Mesendoderm (in vitro differentiated cells): Measurements from ENCODE around the gene MRPL34.

Experiments used
- DNase-seq: peaks from one replicate; pipeline ENCODE4 v3.0.0; 2013
- H2AK5ac ChIP-seq: 2 replicates; pipeline ENCODE4 v1.6.1; 2013; ENCODE audit warnings: low read length, inconsistent platforms
- H2BK120ac ChIP-seq: 2 replicates; pipeline ENCODE4 v1.6.1; 2013; ENCODE audit warnings: low read depth, mild to moderate bottlenecking, low read length, moderate library complexity, mixed read lengths
- H2BK15ac ChIP-seq: replicated peaks from 2 replicates; pipeline ENCODE4 v1.6.1; 2013; ENCODE audit warnings: low read depth, mild to moderate bottlenecking, moderate library complexity
- H2BK5ac ChIP-seq: 2 replicates; pipeline ENCODE4 v1.6.1; 2013; ENCODE audit warnings: low read length, inconsistent platforms
- H3K18ac ChIP-seq: 2 replicates; pipeline ENCODE4 v1.6.1; 2013; ENCODE audit warnings: mild to moderate bottlenecking, low read length, mixed read lengths
- H3K23ac ChIP-seq: one replicate; pipeline ENCODE4 v1.6.1; 2013; ENCODE audit warnings: low read length
- H3K27ac ChIP-seq: 2 replicates; pipeline ENCODE4 v1.5.1; 2013; ENCODE audit warnings: low read depth, mild to moderate bottlenecking, inconsistent platforms, low read length, moderate library complexity
- H3K27me3 ChIP-seq: 2 replicates; pipeline ENCODE4 v1.6.1; 2013; ENCODE audit warnings: low read length, control low read depth, mild to moderate bottlenecking, inconsistent platforms; ENCODE audit not compliant: insufficient read depth, poor library complexity
- H3K36me3 ChIP-seq: 2 replicates; pipeline ENCODE4 v1.6.1; 2013; ENCODE audit warnings: low read length, inconsistent platforms; ENCODE audit not compliant: control insufficient read depth, insufficient read depth
- H3K4ac ChIP-seq: one replicate; pipeline ENCODE4 v1.6.1; 2013; ENCODE audit warnings: low read depth, mild to moderate bottlenecking, low read length, moderate library complexity
- H3K4me1 ChIP-seq: 2 replicates; pipeline ENCODE4 v1.6.1; 2013; ENCODE audit warnings: low read depth, low read length, inconsistent platforms; ENCODE audit not compliant: control insufficient read depth
- H3K4me2 ChIP-seq: 2 replicates; pipeline ENCODE4 v1.6.1; 2013; ENCODE audit warnings: low read length
- H3K4me3 ChIP-seq: 2 replicates; pipeline ENCODE4 v1.5.1; 2013; ENCODE audit warnings: mild to moderate bottlenecking, low read length
- H3K56ac ChIP-seq: one replicate; pipeline ENCODE4 v1.6.1; 2013; ENCODE audit warnings: low read length
- H3K79me1 ChIP-seq: 2 replicates; pipeline ENCODE4 v1.6.1; 2013; ENCODE audit warnings: low read length, inconsistent platforms
- H3K79me2 ChIP-seq: 2 replicates; pipeline ENCODE4 v1.6.1; 2013; ENCODE audit warnings: mild to moderate bottlenecking, low read length; ENCODE audit not compliant: control insufficient read depth, insufficient read depth
- H3K9ac ChIP-seq: 2 replicates; pipeline ENCODE4 v1.6.1; 2013; ENCODE audit warnings: low read length, inconsistent platforms
- H4K5ac ChIP-seq: one replicate; pipeline ENCODE4 v1.6.1; 2013; ENCODE audit warnings: low read length
- H4K8ac ChIP-seq: one replicate; pipeline ENCODE4 v1.6.1; 2013; ENCODE audit warnings: low read depth, mild to moderate bottlenecking, control low read depth, low read length, moderate library complexity
- WGBS: extraction: QIAGEN DNeasy Blood & Tissue Kit; methylation state at CpG from one replicate; pipeline ENCODE4 v1.1.7; 2013; ENCODE audit warnings: low lambda C conversion rate, missing lambda C conversion rate; ENCODE audit not compliant: insufficient coverage; ENCODE audit errors: extremely low coverage; 5-methylcytosine and 5-hydroxymethylcytosine counted together

MRPL34 gene

GRCh38 chr19:17325881-17326594, 20.4 kb downstream of the MRPL34 start:
- Histone ChIP-seq H2BK5ac (no peak overlapping the region), H2BK120ac (no peak overlapping the region), H3K27me3 (no peaks in the 10 kb centered on the region), H2BK15ac (no peak overlapping the region), H3K79me1 (no peaks in the 10 kb centered on the region), H3K4me1 (no peaks in the 10 kb centered on the region), H3K27ac (no peak overlapping the region), H3K9ac (no peak overlapping the region), H4K5ac (no peak overlapping the region), H3K36me3 (no peaks in the 10 kb centered on the region), H3K18ac (no peak overlapping the region), H3K4ac (no peak overlapping the region), H2AK5ac (no peak overlapping the region), H3K79me2 (no peaks in the 10 kb centered on the region), H3K23ac (no peak overlapping the region), H3K56ac (peak overlapping the region; percentile 49), H4K8ac (no peak overlapping the region), H3K4me2 (no peak overlapping the region), H3K4me3 (no peak overlapping the region)
- DNase-seq = no peak
- WGBS = no CpG with 5 or more reads among the region's 17 CpGs

GRCh38 chr19:17326595-17326966, 20.9 kb downstream of the MRPL34 start:
- no peak overlapping the region for H3K18ac ChIP-seq
- H3K27me3 ChIP-seq = no peaks in the 10 kb centered on the region
- no peaks in the 10 kb centered on the region for H3K79me1 ChIP-seq
- H3K4me2 ChIP-seq = no peak overlapping the region
- H4K8ac ChIP-seq = no peak overlapping the region
- no peak overlapping the region for H2BK120ac ChIP-seq
- H3K36me3 ChIP-seq = no peaks in the 10 kb centered on the region
- H3K79me2 ChIP-seq = no peaks in the 10 kb centered on the region
- no peak overlapping the region for H3K23ac ChIP-seq
- H3K4me1 ChIP-seq = no peaks in the 10 kb centered on the region
- no CpG with 5 or more reads among the region's 11 CpGs for WGBS
- H3K4ac ChIP-seq = no peak overlapping the region
- H3K56ac ChIP-seq = no peak overlapping the region
- peak; percentile 89 for DNase-seq
- H3K27ac ChIP-seq = no peak overlapping the region
- H4K5ac ChIP-seq = no peak overlapping the region
- no peak overlapping the region for H2AK5ac ChIP-seq
- H3K4me3 ChIP-seq = no peak overlapping the region
- no peak overlapping the region for H2BK15ac ChIP-seq
- no peak overlapping the region for H3K9ac ChIP-seq
- H2BK5ac ChIP-seq = no peak overlapping the region

GRCh38 chr19:17327068-17327653, 21.5 kb downstream of the MRPL34 start:
- Histone ChIP-seq H3K79me1 (no peaks in the 10 kb centered on the region), H4K5ac (no peak overlapping the region), H3K4me2 (peak overlapping the region; percentile 64), H3K23ac (no peak overlapping the region), H2BK120ac (no peak overlapping the region), H3K4me3 (no peak overlapping the region), H3K56ac (peak overlapping the region; percentile 66), H3K27me3 (no peaks in the 10 kb centered on the region), H3K27ac (peak overlapping the region; percentile 49), H2BK5ac (no peak overlapping the region), H3K9ac (peak overlapping the region; percentile 53), H2AK5ac (no peak overlapping the region), H3K36me3 (no peaks in the 10 kb centered on the region), H3K18ac (no peak overlapping the region), H2BK15ac (no peak overlapping the region), H4K8ac (no peak overlapping the region), H3K79me2 (no peaks in the 10 kb centered on the region), H3K4me1 (no peaks in the 10 kb centered on the region), H3K4ac (no peak overlapping the region)
- WGBS = no CpG with 5 or more reads among the region's 27 CpGs
- DNase-seq = no peak

GRCh38 chr19:17327654-17328516, 22.2 kb downstream of the MRPL34 start:
- Histone ChIP-seq H3K18ac (peak overlapping the region; percentile 89), H2BK15ac (no peak overlapping the region), H3K36me3 (no peaks in the 10 kb centered on the region), H3K27ac (peak overlapping the region; percentile 86), H3K27me3 (no peaks in the 10 kb centered on the region), H3K4me3 (peak overlapping the region; percentile 55), H2AK5ac (no peak overlapping the region), H3K56ac (peak overlapping the region; percentile 82), H3K79me2 (no peaks in the 10 kb centered on the region), H2BK120ac (peak overlapping the region; percentile 5), H3K79me1 (no peaks in the 10 kb centered on the region), H4K5ac (no peak overlapping the region), H3K23ac (peak overlapping the region; percentile 45), H4K8ac (no peak overlapping the region), H3K4me2 (peak overlapping the region; percentile 70), H3K4me1 (no peaks in the 10 kb centered on the region), H3K4ac (peak overlapping the region; percentile 41), H3K9ac (peak overlapping the region; percentile 76), H2BK5ac (no peak overlapping the region)
- WGBS = no CpG with 5 or more reads among the region's 64 CpGs
- peak; percentile 98 for DNase-seq

GRCh38 chr19:17328517-17329365, 23.1 kb downstream of the MRPL34 start:
- Histone ChIP-seq H3K9ac (peak overlapping the region; percentile 76), H3K56ac (peak overlapping the region; percentile 82), H3K4ac (peak overlapping the region; percentile 41), H3K4me3 (peak overlapping the region; percentile 55), H3K79me2 (no peaks in the 10 kb centered on the region), H3K4me2 (peak overlapping the region; percentile 70), H3K23ac (peak overlapping the region; percentile 66), H3K36me3 (no peaks in the 10 kb centered on the region), H4K8ac (no peak overlapping the region), H2AK5ac (no peak overlapping the region), H3K79me1 (no peaks in the 10 kb centered on the region), H2BK5ac (no peak overlapping the region), H3K4me1 (no peaks in the 10 kb centered on the region), H3K27ac (peak overlapping the region; percentile 86), H2BK120ac (peak overlapping the region; percentile 5), H3K18ac (peak overlapping the region; percentile 89), H2BK15ac (no peak overlapping the region), H4K5ac (no peak overlapping the region), H3K27me3 (no peaks in the 10 kb centered on the region)
- no CpG with 5 or more reads among the region's 94 CpGs for WGBS
- DNase-seq = no peak
